IMR-90 (cell line): ENCODE data around the gene PTH. TPM values are rescaled to one million over a fixed set of nuclear protein-coding genes. Genes with fewer than 3 reads are reported as not detected.

ENCODE experiments used
- ATAC-seq: fragments of 200-7000 bp; cut with Tn5 transposase; 2 replicates; pipeline ENCODE4 v1.9.1; 2020; ENCODE audit warnings: low read depth, mild to moderate bottlenecking, moderate library complexity
- BruUV-seq: library from RNA; stranded (reverse); fragments of 400-500 nt; replicated peaks from 2 replicates; lab custom pipeline; 2021; lab: Mats Ljungman, UMichigan
- CTCF ChIA-PET: fragments of 300-600 bp; formaldehyde crosslinking; extraction: SDS; loops from one replicate; lab custom pipeline; 2021; ENCODE audit warnings: antibody characterized with exemption; lab: Yijun Ruan, JAX
- POLR2A ChIA-PET: fragments of 300-600 bp; sonication (Branson Sonifier 250); formaldehyde crosslinking; loops from one replicate; lab custom pipeline; 2022; ENCODE audit warnings: antibody characterized with exemption; ENCODE audit not compliant: unreplicated experiment; lab: Charles Lee
- DNase-seq: peaks from one replicate; pipeline ENCODE4 v3.0.0; 2013
- H2AFZ ChIP-seq: replicated peaks from 2 replicates; pipeline ENCODE3; 2013; ENCODE audit warnings: low read length, mild to moderate bottlenecking; ENCODE audit not compliant: poor library complexity
- H2AK5ac ChIP-seq: 2 replicates; pipeline ENCODE4 v1.6.1; 2013; ENCODE audit warnings: low read depth, low read length, inconsistent platforms
- H2AK9ac ChIP-seq: replicated peaks from 2 replicates; pipeline ENCODE3; 2013; ENCODE audit warnings: mild to moderate bottlenecking, low read depth, low read length, moderate library complexity; ENCODE audit not compliant: poor library complexity
- H2BK120ac ChIP-seq: 2 replicates; pipeline ENCODE4 v1.6.1; 2013; ENCODE audit warnings: low read depth, low read length, inconsistent platforms
- H2BK15ac ChIP-seq: 3 replicates; pipeline ENCODE4 v1.6.1; 2013; ENCODE audit warnings: low read depth, low read length, inconsistent platforms
- H2BK20ac ChIP-seq: 2 replicates; pipeline ENCODE4 v1.6.1; 2013; ENCODE audit warnings: low read depth, mild to moderate bottlenecking, inconsistent platforms, low read length, moderate library complexity
- H2BK5ac ChIP-seq: 2 replicates; pipeline ENCODE4 v1.6.1; 2013; ENCODE audit warnings: mild to moderate bottlenecking, low read depth, low read length, inconsistent platforms; ENCODE audit not compliant: poor library complexity, severe bottlenecking
- H3K14ac ChIP-seq: replicated peaks from 2 replicates; pipeline ENCODE4 v1.6.1; 2013; ENCODE audit warnings: low read depth, low read length, inconsistent platforms
- H3K18ac ChIP-seq: 2 replicates; pipeline ENCODE4 v1.6.1; 2013; ENCODE audit warnings: low read depth, low read length, control low read depth
- H3K23ac ChIP-seq: 2 replicates; pipeline ENCODE4 v1.6.1; 2013; ENCODE audit warnings: low read depth, low read length, inconsistent platforms
- H3K27ac ChIP-seq: 2 replicates; pipeline ENCODE4 v1.5.1; 2013; ENCODE audit warnings: mild to moderate bottlenecking, control low read depth, low read length; ENCODE audit not compliant: insufficient read depth
- H3K27me3 ChIP-seq: 2 replicates; pipeline ENCODE4 v1.6.1; 2013; ENCODE audit warnings: low read length; ENCODE audit not compliant: control insufficient read depth, insufficient read depth
- H3K36me3 ChIP-seq: 2 replicates; pipeline ENCODE4 v1.6.1; 2013; ENCODE audit warnings: low read length, mixed read lengths; ENCODE audit not compliant: control insufficient read depth, insufficient read depth
- H3K4ac ChIP-seq: 2 replicates; pipeline ENCODE4 v1.6.1; 2013; ENCODE audit warnings: low read depth, low read length, inconsistent platforms
- H3K4me1 ChIP-seq: 2 replicates; pipeline ENCODE4 v1.6.1; 2013; ENCODE audit warnings: low read length, mixed read lengths; ENCODE audit not compliant: control insufficient read depth, insufficient read depth
- H3K4me2 ChIP-seq: 2 replicates; pipeline ENCODE4 v1.6.1; 2013; ENCODE audit warnings: low read depth, mild to moderate bottlenecking, control low read depth, low read length, moderate library complexity
- H3K4me3 ChIP-seq: 2 replicates; pipeline ENCODE4 v1.5.1; 2013; ENCODE audit warnings: low read depth, mild to moderate bottlenecking, control low read depth, low read length, moderate library complexity; ENCODE audit not compliant: insufficient read depth
- H3K56ac ChIP-seq: 2 replicates; pipeline ENCODE4 v1.6.1; 2013; ENCODE audit warnings: low read length, inconsistent platforms; ENCODE audit not compliant: insufficient read depth; ENCODE audit errors: extremely low read depth
- H3K79me1 ChIP-seq, 2 experiments: 2 replicates each; pipeline ENCODE4 v1.6.1; 2013; ENCODE audit warnings: low read length in 2 of 2, inconsistent platforms in 1 of 2, low read depth in 1 of 2
- H3K9ac ChIP-seq: 2 replicates; pipeline ENCODE4 v1.6.1; 2013; ENCODE audit warnings: low read depth, low read length, control low read depth
- H3K9me1 ChIP-seq: 2 replicates; pipeline ENCODE4 v1.6.1; 2013; ENCODE audit warnings: low read length, inconsistent platforms; ENCODE audit not compliant: insufficient read depth
- H3K9me3 ChIP-seq: 2 replicates; pipeline ENCODE4 v1.6.1; 2013; ENCODE audit warnings: low read length; ENCODE audit not compliant: control insufficient read depth, insufficient read depth
- H4K20me1 ChIP-seq: 2 replicates; pipeline ENCODE4 v1.6.1; 2013; ENCODE audit warnings: low read length, inconsistent platforms; ENCODE audit not compliant: insufficient read depth
- H4K5ac ChIP-seq: 2 replicates; pipeline ENCODE4 v1.6.1; 2013; ENCODE audit warnings: mild to moderate bottlenecking, low read depth, low read length, control low read depth
- H4K8ac ChIP-seq, 2 experiments: 2 replicates each; pipeline ENCODE4 v1.6.1; 2013; ENCODE audit warnings: low read depth in 2 of 2, low read length in 2 of 2, control low read depth in 1 of 2, inconsistent platforms in 1 of 2
- H4K91ac ChIP-seq: 2 replicates; pipeline ENCODE4 v1.6.1; 2013; ENCODE audit warnings: low read depth, low read length, inconsistent platforms; ENCODE audit not compliant: insufficient read depth
- CHD1 ChIP-seq: IDR thresholded peaks from 2 replicates; pipeline ENCODE4 v1.6.1; 2012; ENCODE audit warnings: low read depth, low read length, improper control_type of control experiment
- SMC3 ChIP-seq: fragments of 150-350 bp; IDR thresholded peaks from 2 replicates; pipeline ENCODE4 v1.6.1; 2016; ENCODE audit warnings: low read depth, mild to moderate bottlenecking, antibody characterized with exemption, low read length, moderate library complexity
- WGBS, 2 experiments: methylation state at CpG; one replicate each; pipeline versions ENCODE4 v1.1.5 to v1.1.7; 2013; ENCODE audit warnings: missing lambda C conversion rate in 2 of 2; ENCODE audit not compliant: insufficient read length in 1 of 2; ENCODE audit errors: extremely low coverage in 2 of 2; 5-methylcytosine and 5-hydroxymethylcytosine counted together
- dilution Hi-C: fragments of 300-500 bp; cut with HindIII; formaldehyde crosslinking; loops from one replicate; pipeline ENCODE4 v1.14.3; 2018; ENCODE audit warnings: low sequenced_read_pairs; ENCODE audit not compliant: unreplicated experiment
- in situ Hi-C: fragments of 300-500 bp; cut with MboI; formaldehyde crosslinking; loops from 3 replicates; pipeline ENCODE4 v1.14.3; 2019; ENCODE audit warnings: low sequenced_read_pairs, inconsistent platforms, mixed read lengths
- intact Hi-C: fragments of 100-400 bp; cut with micrococcal nuclease; formaldehyde crosslinking; loops from 2 replicates; pipeline ENCODE4 v1.10.0; 2022
- polyA plus RNA-seq, 3 experiments: library from polyadenylated mRNA; depleted of rRNA; stranded (reverse); fragments of >200 nt; gene quantifications; 2 replicates each; pipeline ENCODE4 v1.2.3, GENCODE V29; 2012; ENCODE audit warnings: low replicate concordance in 1 of 3
- total RNA-seq: library from RNA; depleted of rRNA; stranded (reverse); fragments of >200 nt; gene quantifications from 2 replicates; pipeline ENCODE4 v1.2.3, GENCODE V29; 2012
- TF ChIP-seq, protein P1 (sequence below): conservative IDR thresholded peaks from 2 replicates; pipeline ENCODE4 v1.5.1; 2012; ENCODE audit warnings: mild to moderate bottlenecking, low read depth, low read length, improper control_type of control experiment

PTH gene
- total and polyA plus RNA-seq, 2 of the 4 experiments (the other 2 are of a cell fraction) = not detected

DNA sequence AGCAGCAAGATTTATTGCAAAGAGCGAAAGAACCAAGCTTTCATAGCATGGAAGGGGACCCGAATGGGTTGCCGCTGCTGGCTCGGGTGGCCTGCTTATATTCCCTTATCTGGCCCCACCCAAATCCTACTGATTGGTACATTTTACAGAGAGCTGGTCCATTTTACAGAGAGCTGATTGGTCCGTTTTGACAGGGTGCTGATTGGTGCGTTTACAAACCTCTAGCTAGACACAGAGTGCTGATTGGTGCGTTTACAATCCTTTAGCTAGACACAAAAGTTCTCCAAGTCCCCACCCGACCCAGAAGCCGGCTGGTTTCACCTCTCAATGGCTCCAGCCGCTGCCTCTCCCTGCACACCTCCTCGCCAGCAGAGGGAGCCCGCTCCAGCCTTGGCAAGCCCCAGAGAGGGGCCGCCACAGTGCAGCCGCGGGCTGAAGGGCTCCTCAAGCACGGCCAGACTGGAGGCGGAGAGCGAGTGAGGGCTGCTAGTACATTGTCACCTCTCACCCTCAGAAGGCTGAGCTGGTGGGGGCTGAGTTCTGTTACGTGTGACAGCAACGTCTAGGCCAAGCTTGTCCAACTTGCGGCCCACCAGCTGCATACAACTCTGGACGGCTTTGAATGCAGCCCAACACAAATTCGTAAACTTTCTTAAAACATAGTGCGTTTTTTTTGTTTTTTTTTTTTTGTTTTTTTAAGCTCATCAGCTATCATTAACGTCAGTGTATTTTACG is 8.7 kb downstream of the PTH start:
- Histone ChIP-seq H2BK15ac (no peak overlapping the region), H4K5ac (no peak overlapping the region), H3K9me1 (no peaks in the 10 kb centered on the region), H3K27ac (no peak overlapping the region), H4K91ac (no peak overlapping the region), H3K14ac (no peak overlapping the region), H3K56ac (no peak overlapping the region), H2BK20ac (no peak overlapping the region), H3K4me1 (no peaks in the 10 kb centered on the region), H4K8ac (no peak overlapping the region), H2AK5ac (no peak overlapping the region), H3K36me3 (no peaks in the 10 kb centered on the region), H2AFZ (peak overlapping the region; percentile 86), H3K4me3 (peak overlapping the region; percentile 27; the same call in 1 of the 2 replicates), H3K18ac (no peak overlapping the region), H3K4me2 (peak overlapping the region; percentile 70), H2AK9ac (no peak overlapping the region), H2BK5ac (no peak overlapping the region), H4K20me1 (no peaks in the 10 kb centered on the region), H3K79me1 (no peaks in the 10 kb centered on the region), H3K9me3 (no peaks in the 10 kb centered on the region), H2BK120ac (no peak overlapping the region), H3K9ac (no peak overlapping the region), H3K23ac (no peak overlapping the region), H3K27me3 (no peaks in the 10 kb centered on the region), H3K4ac (no peak overlapping the region)
- dilution Hi-C loops = no loop called here
- WGBS, 2 experiments = 19% methylated on average over 3 of the region's 26 CpGs; no CpG with 5 or more reads in 1 of the 2 experiments
- DNase-seq = no peak
- in situ Hi-C loops = no loop called here
- no peak for TF ChIP-seq SMC3
- TF ChIP-seq, protein P1, sequence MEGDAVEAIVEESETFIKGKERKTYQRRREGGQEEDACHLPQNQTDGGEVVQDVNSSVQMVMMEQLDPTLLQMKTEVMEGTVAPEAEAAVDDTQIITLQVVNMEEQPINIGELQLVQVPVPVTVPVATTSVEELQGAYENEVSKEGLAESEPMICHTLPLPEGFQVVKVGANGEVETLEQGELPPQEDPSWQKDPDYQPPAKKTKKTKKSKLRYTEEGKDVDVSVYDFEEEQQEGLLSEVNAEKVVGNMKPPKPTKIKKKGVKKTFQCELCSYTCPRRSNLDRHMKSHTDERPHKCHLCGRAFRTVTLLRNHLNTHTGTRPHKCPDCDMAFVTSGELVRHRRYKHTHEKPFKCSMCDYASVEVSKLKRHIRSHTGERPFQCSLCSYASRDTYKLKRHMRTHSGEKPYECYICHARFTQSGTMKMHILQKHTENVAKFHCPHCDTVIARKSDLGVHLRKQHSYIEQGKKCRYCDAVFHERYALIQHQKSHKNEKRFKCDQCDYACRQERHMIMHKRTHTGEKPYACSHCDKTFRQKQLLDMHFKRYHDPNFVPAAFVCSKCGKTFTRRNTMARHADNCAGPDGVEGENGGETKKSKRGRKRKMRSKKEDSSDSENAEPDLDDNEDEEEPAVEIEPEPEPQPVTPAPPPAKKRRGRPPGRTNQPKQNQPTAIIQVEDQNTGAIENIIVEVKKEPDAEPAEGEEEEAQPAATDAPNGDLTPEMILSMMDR = peak; percentile 29
- no peak for TF ChIP-seq CHD1
- ATAC-seq = peak; percentile 82
- intact Hi-C loops = loop anchor here (2.0 kb wide), 1 partner anchor 466 kb away; no protein-coding TSS in a partner anchor
- no TSS peak for BruUV-seq
- ChIA-PET POLR2A (no interaction called here), CTCF (interaction anchor here (0.6 to 1.0 kb wide), 4 partner anchors 21 to 540 kb away, joined by 3 read pairs; no protein-coding TSS in a partner anchor)
